ENCODE data around the gene TXNRD2.
"Not testable (repeated sequence)": the region's sequence is repeated elsewhere in the genome, so short reads cannot be mapped to it uniquely, and the experiment has no call there.

Gene TXNRD2

DNA sequence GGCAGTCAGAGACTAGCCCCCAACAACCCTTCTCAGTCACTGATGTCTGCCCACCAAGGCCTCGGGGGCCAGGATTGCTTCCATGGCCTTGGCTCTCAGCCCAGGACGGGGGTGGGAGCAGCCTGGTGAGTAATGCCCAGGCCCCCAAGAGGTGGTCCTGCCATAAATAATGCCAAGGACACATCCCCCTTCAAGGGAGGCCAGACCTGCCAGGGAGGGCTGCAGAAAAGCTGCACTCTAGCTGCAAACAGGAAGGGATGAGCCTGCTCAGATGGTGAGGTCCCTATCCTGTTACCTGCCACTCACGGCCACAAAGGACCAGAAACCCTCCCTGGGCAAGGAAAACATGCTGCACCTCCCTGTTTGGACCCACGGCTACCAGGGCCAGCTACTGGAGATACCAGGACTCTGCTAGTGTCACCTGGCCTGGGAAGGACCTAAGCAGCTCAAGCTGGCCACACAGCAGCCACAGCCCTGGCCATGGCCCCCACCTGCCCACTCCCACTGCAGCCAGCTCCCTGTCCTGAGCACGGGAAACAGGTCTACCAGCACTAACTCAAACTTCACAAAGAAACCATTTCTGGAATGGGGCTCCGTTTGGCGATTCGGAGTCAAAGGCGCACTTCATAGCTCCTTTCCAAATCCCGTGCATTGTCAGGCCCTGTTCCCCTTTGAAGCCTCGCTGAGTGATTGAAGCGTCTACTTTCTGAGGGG, 99.1 kb downstream of the TXNRD2 start:
- Histone ChIP-seq H3K4me1 (ENCODE audit: control insufficient read depth, insufficient read depth, low read length) (peaks cover 27% of the 10 kb centered on the region), H3K9ac (ENCODE audit: low read length) (no peak overlapping the region)

DNA sequence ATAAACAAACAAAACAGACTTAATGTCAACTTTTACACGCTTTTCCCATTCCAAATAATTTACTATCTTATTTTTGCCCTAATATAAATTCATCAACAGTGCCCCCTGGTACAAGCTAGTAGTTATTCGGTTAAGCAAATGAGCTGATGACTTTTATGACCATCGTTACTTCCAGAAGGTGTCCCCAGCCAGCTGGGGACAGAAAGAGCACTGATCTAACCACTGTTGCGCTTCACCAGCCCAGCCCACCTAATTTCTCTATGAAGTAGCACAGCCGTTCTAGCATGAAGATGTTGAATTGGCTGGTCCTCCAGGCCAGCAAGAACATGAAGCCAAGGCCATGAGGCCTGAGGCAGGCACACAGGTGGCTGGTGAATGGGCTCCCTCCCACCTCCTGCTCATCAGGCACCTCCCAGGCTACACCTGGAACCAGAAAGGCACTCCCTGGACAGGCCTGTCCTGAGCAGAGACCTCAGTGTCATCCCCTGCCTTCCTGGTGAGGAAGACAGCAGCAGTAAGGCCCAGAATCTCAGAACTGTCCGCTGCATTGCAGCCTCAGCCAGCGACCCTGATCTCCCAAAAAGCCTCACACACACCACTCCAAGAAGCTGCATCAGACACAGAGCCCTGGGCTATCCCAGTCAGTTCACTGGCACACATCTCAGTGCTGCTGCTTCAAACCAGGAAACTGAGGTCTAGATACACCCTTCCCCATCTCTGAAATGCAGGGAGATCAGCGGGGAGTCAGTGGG, 99.8 kb downstream of the TXNRD2 start:
- Histone ChIP-seq H3K4me3 (ENCODE audit: low read length) (no peak overlapping the region), H3K36me3 (ENCODE audit: control insufficient read depth, insufficient read depth, low read length) (no peaks in the 10 kb centered on the region), H3K27me3 (ENCODE audit: control insufficient read depth, insufficient read depth, low read length) (no peaks in the 10 kb centered on the region), H3K9ac (ENCODE audit: low read length) (no peak overlapping the region), H3K4me1 (ENCODE audit: control insufficient read depth, insufficient read depth, low read length) (peaks cover 27% of the 10 kb centered on the region), H3K9me3 (ENCODE audit: control insufficient read depth, low read length) (no peaks in the 10 kb centered on the region)

More for the DNA sequence above, 99.1 kb downstream of the TXNRD2 start:
- Histone ChIP-seq H3K9me3 (ENCODE audit: control insufficient read depth, low read length) (no peaks in the 10 kb centered on the region), H3K36me3 (ENCODE audit: control insufficient read depth, insufficient read depth, low read length) (no peaks in the 10 kb centered on the region), H3K27me3 (ENCODE audit: control insufficient read depth, insufficient read depth, low read length) (no peaks in the 10 kb centered on the region), H3K4me3 (ENCODE audit: low read length) (no peak overlapping the region)

DNA sequence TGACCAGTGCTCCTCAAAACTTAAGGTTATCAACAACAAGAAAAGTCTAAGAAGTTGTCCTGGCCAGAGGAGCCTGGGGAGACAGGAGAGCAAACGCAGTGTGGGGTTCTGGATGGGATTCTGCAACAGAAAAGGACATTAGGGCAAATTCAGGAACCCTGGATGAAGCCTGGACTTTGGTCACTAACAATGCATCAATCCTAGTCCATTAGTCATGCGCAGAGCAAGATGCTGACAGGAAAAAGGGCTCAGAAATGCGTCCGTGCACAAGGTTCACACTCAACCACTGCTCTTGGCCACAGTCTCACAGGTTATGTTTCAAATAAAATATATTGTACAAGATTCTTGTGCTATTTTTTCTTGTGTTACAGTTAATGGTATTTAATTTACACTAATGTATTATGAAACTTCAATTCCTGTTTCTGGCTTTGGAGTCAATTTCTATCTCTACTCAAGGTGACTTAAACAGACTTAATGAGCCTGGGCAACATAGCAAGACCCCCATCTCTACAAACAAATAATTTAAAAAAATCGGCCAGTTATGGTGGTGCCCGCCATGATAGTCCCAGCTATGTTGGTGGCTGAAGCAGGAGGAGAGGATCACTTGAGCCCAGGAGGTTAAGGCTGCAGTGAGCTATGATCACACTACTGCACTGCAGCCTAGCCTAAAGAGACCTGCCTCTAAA, 100.5 kb downstream of the TXNRD2 start:
- Histone ChIP-seq H3K4me1 (ENCODE audit: control insufficient read depth, insufficient read depth, low read length) (peaks cover 27% of the 10 kb centered on the region), H3K9me3 (ENCODE audit: control insufficient read depth, low read length) (no peaks in the 10 kb centered on the region), H3K4me3 (ENCODE audit: low read length) (no peak overlapping the region), H3K36me3 (ENCODE audit: control insufficient read depth, insufficient read depth, low read length) (no peaks in the 10 kb centered on the region), H3K9ac (ENCODE audit: low read length) (no peak overlapping the region), H3K27me3 (ENCODE audit: control insufficient read depth, insufficient read depth, low read length) (no peaks in the 10 kb centered on the region)

DNA sequence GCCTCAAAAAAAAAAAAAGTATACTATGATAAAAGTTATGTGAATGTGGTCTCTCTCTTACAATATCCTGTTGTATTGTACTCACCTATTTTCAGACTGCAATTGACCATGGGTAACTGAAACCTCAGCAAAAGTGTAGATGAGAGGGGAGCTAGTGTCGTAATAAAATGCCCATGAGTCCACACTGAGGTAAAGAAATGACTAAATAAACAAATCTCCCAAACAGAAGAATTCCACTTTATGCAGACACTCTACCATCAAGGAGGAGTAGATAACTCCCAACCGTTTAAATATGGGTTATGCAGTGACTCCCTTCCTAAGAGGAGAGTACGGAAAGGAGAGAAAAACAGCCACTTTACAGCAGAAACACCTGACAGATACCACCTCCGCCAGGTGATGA, 101.6 kb downstream of the TXNRD2 start:
- Histone ChIP-seq H3K4me3 (ENCODE audit: low read length) (no peak overlapping the region), H3K4me1 (ENCODE audit: control insufficient read depth, insufficient read depth, low read length) (peaks cover 26% of the 10 kb centered on the region), H3K9ac (ENCODE audit: low read length) (no peak overlapping the region), H3K36me3 (ENCODE audit: control insufficient read depth, insufficient read depth, low read length) (no peaks in the 10 kb centered on the region), H3K9me3 (ENCODE audit: control insufficient read depth, low read length) (no peaks in the 10 kb centered on the region), H3K27me3 (ENCODE audit: control insufficient read depth, insufficient read depth, low read length) (no peaks in the 10 kb centered on the region)

DNA sequence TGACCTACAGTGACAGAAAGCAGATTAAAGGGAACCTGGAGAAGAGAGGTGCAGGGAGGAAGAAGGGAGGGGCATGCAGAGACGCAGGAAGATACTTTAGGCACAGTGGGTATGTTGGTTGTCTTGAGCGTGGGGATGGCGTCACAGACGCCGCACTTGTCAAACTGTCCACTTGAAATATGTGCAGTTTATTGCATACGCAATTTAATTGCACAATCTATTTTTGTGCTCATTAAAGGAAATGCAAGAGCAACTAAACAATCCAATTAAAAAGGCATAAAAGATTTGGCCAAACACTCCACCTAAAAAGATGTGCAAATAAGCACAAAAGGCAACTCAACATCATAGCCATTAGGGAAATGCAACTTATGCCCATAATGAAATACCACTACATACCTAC, 103.7 kb downstream of the TXNRD2 start:
- no peaks in the 10 kb centered on the region for H3K27me3 ChIP-seq (ENCODE audit: control insufficient read depth, insufficient read depth, low read length)
- H3K4me1 ChIP-seq (ENCODE audit: control insufficient read depth, insufficient read depth, low read length): peaks cover 4% of the 10 kb centered on the region
- H3K9me3 ChIP-seq (ENCODE audit: control insufficient read depth, low read length): no peaks in the 10 kb centered on the region
- H3K9ac ChIP-seq (ENCODE audit: low read length): no peak overlapping the region
- H3K4me3 ChIP-seq (ENCODE audit: low read length): no peak overlapping the region
- H3K36me3 ChIP-seq (ENCODE audit: control insufficient read depth, insufficient read depth, low read length): no peaks in the 10 kb centered on the region

DNA sequence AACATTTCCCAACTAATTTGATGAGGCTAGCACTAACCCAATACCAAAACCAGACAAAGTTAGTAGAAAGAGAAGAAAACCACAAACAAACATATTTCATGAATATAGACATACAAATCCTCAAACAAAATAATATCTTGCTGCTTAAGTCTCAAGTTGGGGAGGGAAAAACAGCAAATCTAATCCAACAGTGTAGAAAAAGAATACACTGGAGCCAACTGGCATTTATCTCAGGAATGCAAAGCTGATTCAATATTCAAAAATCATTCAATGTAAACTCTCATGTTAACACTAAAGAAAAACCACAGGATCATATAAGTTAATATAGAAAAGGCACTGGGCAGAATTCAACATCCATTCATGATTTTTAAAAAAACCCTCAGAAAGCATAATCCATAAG, 105.1 kb downstream of the TXNRD2 start:
- H3K9me3 ChIP-seq (ENCODE audit: control insufficient read depth, low read length): no peaks in the 10 kb centered on the region
- H3K4me1 ChIP-seq (ENCODE audit: control insufficient read depth, insufficient read depth, low read length): no peaks in the 10 kb centered on the region
- H3K9ac ChIP-seq (ENCODE audit: low read length): no peak overlapping the region
- H3K4me3 ChIP-seq (ENCODE audit: low read length): no peak overlapping the region
- no peaks in the 10 kb centered on the region for H3K36me3 ChIP-seq (ENCODE audit: control insufficient read depth, insufficient read depth, low read length)
- H3K27me3 ChIP-seq (ENCODE audit: control insufficient read depth, insufficient read depth, low read length): no peaks in the 10 kb centered on the region

DNA sequence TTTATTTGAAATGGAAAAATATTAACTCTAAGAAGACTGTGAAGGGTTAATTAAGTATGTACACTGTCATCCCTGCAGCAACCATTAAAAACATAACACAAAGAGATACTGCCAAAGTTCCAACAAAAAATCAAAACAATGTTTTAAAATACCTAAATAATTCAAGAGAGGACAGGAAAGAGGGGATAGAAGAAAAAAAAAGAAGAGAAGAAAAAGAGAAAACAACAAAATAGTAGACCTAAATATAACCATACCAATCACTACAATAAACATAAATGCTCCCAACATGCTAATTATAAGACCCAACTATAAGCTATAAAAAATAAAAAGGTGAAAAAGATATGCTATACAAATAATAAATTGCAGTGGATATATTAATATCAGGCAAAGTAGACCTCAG, 107.0 kb downstream of the TXNRD2 start:
- H3K36me3 ChIP-seq (ENCODE audit: control insufficient read depth, insufficient read depth, low read length): no peaks in the 10 kb centered on the region
- H3K4me3 ChIP-seq (ENCODE audit: low read length): no peak overlapping the region
- no peak overlapping the region for H3K9ac ChIP-seq (ENCODE audit: low read length)
- H3K9me3 ChIP-seq (ENCODE audit: control insufficient read depth, low read length): no peaks in the 10 kb centered on the region
- H3K4me1 ChIP-seq (ENCODE audit: control insufficient read depth, insufficient read depth, low read length): no peaks in the 10 kb centered on the region
- H3K27me3 ChIP-seq (ENCODE audit: control insufficient read depth, insufficient read depth, low read length): no peaks in the 10 kb centered on the region

DNA sequence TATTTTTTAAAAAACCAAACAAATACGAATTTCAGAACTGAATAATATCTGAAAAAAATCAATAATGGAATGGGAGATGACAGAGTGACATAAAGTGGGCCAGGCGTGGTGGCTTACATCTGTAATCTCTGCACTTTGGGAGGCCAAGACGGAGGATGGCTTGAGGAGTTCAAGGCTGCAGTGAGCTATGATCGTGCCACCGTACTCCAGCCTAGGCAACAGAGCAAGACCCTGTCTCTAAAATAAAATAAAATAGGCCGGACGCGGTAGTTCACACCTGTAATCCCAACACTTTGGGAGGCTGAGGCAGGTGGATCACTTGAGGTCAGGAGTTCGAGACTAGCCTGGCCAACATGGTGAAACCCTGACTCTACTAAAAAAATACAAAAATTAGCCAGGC, 108.3 kb downstream of the TXNRD2 start:
- not testable (repeated sequence) for H3K4me1 ChIP-seq (ENCODE audit: control insufficient read depth, insufficient read depth, low read length); H3K9me3 ChIP-seq (ENCODE audit: control insufficient read depth, low read length); H3K27me3 ChIP-seq (ENCODE audit: control insufficient read depth, insufficient read depth, low read length); H3K4me3 ChIP-seq (ENCODE audit: low read length); H3K36me3 ChIP-seq (ENCODE audit: control insufficient read depth, insufficient read depth, low read length); H3K9ac ChIP-seq (ENCODE audit: low read length)

DNA sequence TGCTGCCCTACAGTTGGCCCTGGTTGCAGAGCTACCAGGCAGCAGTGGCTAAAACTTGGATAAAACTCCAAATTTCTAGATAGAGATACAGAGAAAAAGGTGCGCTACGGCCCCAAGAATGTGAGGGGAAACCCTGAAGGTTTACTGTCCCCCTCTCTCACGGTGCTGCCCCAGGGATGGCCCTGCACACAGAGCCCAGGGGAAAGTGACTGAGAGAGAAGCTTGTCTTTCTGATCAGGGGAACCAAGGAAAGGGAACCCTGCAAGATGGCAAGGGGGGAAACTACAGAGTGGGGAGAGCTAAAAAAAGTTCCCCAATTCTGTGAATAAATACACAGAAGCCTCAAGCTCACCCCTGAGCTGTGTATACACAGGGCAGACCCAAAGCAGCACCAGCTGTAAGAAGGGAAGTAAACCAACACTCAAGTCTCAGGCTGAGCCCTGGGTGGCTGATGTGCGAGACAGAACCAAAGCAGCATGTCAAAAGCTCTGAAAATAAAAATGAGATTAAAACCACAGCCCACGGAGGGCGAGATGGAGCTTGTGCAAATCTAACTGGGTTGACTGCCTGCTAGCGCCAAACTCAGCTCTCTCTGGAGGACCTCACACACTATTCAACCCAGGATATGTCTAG, 109.0 kb downstream of the TXNRD2 start:
- no peak overlapping the region for H3K4me3 ChIP-seq (ENCODE audit: low read length)
- no peaks in the 10 kb centered on the region for H3K4me1 ChIP-seq (ENCODE audit: control insufficient read depth, insufficient read depth, low read length)
- no peaks in the 10 kb centered on the region for H3K36me3 ChIP-seq (ENCODE audit: control insufficient read depth, insufficient read depth, low read length)
- no peaks in the 10 kb centered on the region for H3K27me3 ChIP-seq (ENCODE audit: control insufficient read depth, insufficient read depth, low read length)
- H3K9me3 ChIP-seq (ENCODE audit: control insufficient read depth, low read length): no peaks in the 10 kb centered on the region
- H3K9ac ChIP-seq (ENCODE audit: low read length): no peak overlapping the region

DNA sequence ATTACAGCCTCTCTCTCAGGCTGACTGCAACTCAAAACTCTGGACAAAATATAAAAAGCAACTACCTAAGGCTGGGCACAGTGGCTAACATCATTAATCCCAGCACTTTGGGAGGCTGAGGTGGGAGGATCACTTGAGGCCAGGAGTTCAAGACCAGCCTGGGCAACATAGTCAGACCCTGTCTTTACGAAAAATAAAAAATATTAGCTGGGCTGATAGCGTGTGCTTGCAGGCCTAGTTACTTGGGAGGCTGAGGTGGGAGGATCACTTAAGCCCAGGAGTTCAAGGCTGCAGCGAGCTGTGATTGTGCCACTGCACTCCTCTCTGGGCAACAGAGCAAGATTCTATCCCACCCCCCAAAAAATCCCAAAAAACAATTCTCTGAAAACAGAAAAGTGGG, 109.6 kb downstream of the TXNRD2 start:
- H3K9me3 ChIP-seq (ENCODE audit: control insufficient read depth, low read length); H3K27me3 ChIP-seq (ENCODE audit: control insufficient read depth, insufficient read depth, low read length); H3K4me3 ChIP-seq (ENCODE audit: low read length); H3K4me1 ChIP-seq (ENCODE audit: control insufficient read depth, insufficient read depth, low read length); H3K9ac ChIP-seq (ENCODE audit: low read length); H3K36me3 ChIP-seq (ENCODE audit: control insufficient read depth, insufficient read depth, low read length): not testable (repeated sequence)

DNA sequence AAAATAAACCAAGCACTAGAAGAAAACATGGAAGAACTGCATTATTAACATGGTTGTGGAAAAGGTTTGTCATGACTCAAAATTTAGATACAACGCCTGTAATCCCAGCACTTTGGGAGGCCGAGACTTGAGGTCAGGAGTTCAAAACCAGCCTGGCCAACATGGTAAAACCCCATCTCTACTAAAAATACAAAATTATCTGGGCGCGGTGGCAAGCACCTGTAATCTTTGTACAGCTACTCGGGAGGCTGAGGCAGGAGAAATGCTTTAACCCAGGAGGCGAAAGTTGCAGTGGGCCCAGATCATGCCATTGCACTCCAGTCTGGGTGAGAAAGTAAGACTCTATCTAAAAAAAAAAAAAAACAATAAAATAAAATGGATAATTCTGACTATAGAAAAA, 110.6 kb downstream of the TXNRD2 start:
- H3K4me3 ChIP-seq (ENCODE audit: low read length): no peak overlapping the region
- no peaks in the 10 kb centered on the region for H3K27me3 ChIP-seq (ENCODE audit: control insufficient read depth, insufficient read depth, low read length)
- no peak overlapping the region for H3K9ac ChIP-seq (ENCODE audit: low read length)
- H3K36me3 ChIP-seq (ENCODE audit: control insufficient read depth, insufficient read depth, low read length): no peaks in the 10 kb centered on the region
- H3K9me3 ChIP-seq (ENCODE audit: control insufficient read depth, low read length): no peaks in the 10 kb centered on the region
- H3K4me1 ChIP-seq (ENCODE audit: control insufficient read depth, insufficient read depth, low read length): no peaks in the 10 kb centered on the region

DNA sequence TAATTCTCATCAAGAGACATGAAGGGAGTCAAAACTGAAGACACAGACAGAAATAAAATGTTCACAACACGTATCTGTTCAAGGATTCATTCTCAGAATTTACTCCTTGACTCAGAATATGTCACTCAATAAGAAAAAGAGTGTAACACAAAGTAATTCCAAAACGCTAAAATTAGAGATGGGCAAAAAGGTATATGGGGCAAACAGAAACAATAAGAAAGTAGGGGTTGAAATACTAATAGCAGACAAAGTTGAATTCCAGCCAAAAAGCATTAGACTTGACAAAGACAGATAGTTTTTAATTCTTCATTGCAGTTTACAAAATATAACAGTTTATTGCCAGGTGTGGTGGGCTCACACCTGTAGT, 113.6 kb downstream of the TXNRD2 start:
- Histone ChIP-seq H3K36me3 (ENCODE audit: control insufficient read depth, insufficient read depth, low read length) (no peaks in the 10 kb centered on the region), H3K27me3 (ENCODE audit: control insufficient read depth, insufficient read depth, low read length) (no peaks in the 10 kb centered on the region), H3K4me3 (ENCODE audit: low read length) (no peak overlapping the region), H3K4me1 (ENCODE audit: control insufficient read depth, insufficient read depth, low read length) (no peaks in the 10 kb centered on the region), H3K9ac (ENCODE audit: low read length) (no peak overlapping the region), H3K9me3 (ENCODE audit: control insufficient read depth, low read length) (no peaks in the 10 kb centered on the region)

Measured in mucosa of stomach (tissue), 1 donor.